T-helper 2 cell treated with Interferon-gamma antibody and Interleukin-4, amounts not matched to agents 100 ng/mL and 5 ng/mL, for 36 hours (primary cell): Measurements from ENCODE around the gene SNTG2. TPM values are rescaled to one million over a fixed set of nuclear protein-coding genes. Genes with fewer than 3 reads are reported as not detected.

ENCODE experiments used
- intact Hi-C: fragments of 100-400 bp; cut with micrococcal nuclease; formaldehyde crosslinking; loops from one replicate; pipeline ENCODE4 v1.15.1; 2023
- total RNA-seq: library from RNA; stranded (reverse); gene quantifications from 2 replicates; pipeline ENCODE4 v1.2.3, GENCODE V29; 2022

Gene SNTG2
- total RNA-seq, 1 donor from 2014 or later, result 0.57 TPM

GRCh38 chr2:1136846-1137245 lies 186.2 kb downstream of the SNTG2 start:
- intact Hi-C loops, result no loop called here

- intact Hi-C loops, result no loop called here
These were observed 186.6 kb downstream of the SNTG2 start for GRCh38 chr2:1137264-1137663.

GRCh38 chr2:1137913-1138391 lies 187.3 kb downstream of the SNTG2 start:
- intact Hi-C loops, result no loop called here

- intact Hi-C loops, result loop anchor here (5.0 kb wide), 1 partner anchor 407 kb away; no protein-coding TSS in a partner anchor
These were observed 189.8 kb downstream of the SNTG2 start for GRCh38 chr2:1140389-1141003.

GRCh38 chr2:1141079-1141478 lies 190.4 kb downstream of the SNTG2 start:
- intact Hi-C loops, result loop anchor here (5.0 kb wide), 1 partner anchor 406 kb away; no protein-coding TSS in a partner anchor

- intact Hi-C loops, result loop anchor here (5.0 kb wide), 1 partner anchor 404 kb away; no protein-coding TSS in a partner anchor
These were observed 192.5 kb downstream of the SNTG2 start for GRCh38 chr2:1143129-1143528.

- intact Hi-C loops, result no loop called here
These were observed 197.4 kb downstream of the SNTG2 start for GRCh38 chr2:1147873-1148612.

- intact Hi-C loops, result no loop called here
These were observed 200.3 kb downstream of the SNTG2 start for GRCh38 chr2:1150724-1151511.

- intact Hi-C loops, result no loop called here
These were observed 201.7 kb downstream of the SNTG2 start for GRCh38 chr2:1152375-1152774.

GRCh38 chr2:1153920-1154319 lies 203.3 kb downstream of the SNTG2 start:
- intact Hi-C loops, result no loop called here

GRCh38 chr2:1154710-1155594 lies 204.3 kb downstream of the SNTG2 start:
- intact Hi-C loops, result no loop called here

- intact Hi-C loops, result no loop called here
These were observed 205.4 kb downstream of the SNTG2 start for GRCh38 chr2:1156059-1156458.

- intact Hi-C loops, result no loop called here
These were observed 205.9 kb downstream of the SNTG2 start for GRCh38 chr2:1156531-1156930.

GRCh38 chr2:1157107-1157506 lies 206.5 kb downstream of the SNTG2 start:
- intact Hi-C loops, result no loop called here

GRCh38 chr2:1159013-1159412 lies 208.4 kb downstream of the SNTG2 start:
- intact Hi-C loops, result no loop called here

GRCh38 chr2:1162246-1162645 lies 211.6 kb downstream of the SNTG2 start:
- intact Hi-C loops, result no loop called here

GRCh38 chr2:1162768-1163584 lies 212.3 kb downstream of the SNTG2 start:
- intact Hi-C loops, result no loop called here

GRCh38 chr2:1166976-1167375 lies 216.3 kb downstream of the SNTG2 start:
- intact Hi-C loops, result no loop called here

- intact Hi-C loops, result no loop called here
These were observed 218.2 kb downstream of the SNTG2 start for GRCh38 chr2:1168846-1169245.
